GM20000 (cell line): ENCODE measurements around the gene OCIAD2.

Experiments
- DNase-seq: peaks from one replicate; pipeline ENCODE4 v3.0.0; 2012; ENCODE audit warnings: low spot score
- TF ChIP-seq, protein P1 (sequence below): IDR thresholded peaks from 2 replicates; pipeline ENCODE4 v1.5.1; 2012; ENCODE audit warnings: mild to moderate bottlenecking, control low read depth; ENCODE audit errors: extremely low read depth, missing control alignments

Gene OCIAD2, protein sequence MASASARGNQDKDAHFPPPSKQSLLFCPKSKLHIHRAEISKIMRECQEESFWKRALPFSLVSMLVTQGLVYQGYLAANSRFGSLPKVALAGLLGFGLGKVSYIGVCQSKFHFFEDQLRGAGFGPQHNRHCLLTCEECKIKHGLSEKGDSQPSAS

DNA sequence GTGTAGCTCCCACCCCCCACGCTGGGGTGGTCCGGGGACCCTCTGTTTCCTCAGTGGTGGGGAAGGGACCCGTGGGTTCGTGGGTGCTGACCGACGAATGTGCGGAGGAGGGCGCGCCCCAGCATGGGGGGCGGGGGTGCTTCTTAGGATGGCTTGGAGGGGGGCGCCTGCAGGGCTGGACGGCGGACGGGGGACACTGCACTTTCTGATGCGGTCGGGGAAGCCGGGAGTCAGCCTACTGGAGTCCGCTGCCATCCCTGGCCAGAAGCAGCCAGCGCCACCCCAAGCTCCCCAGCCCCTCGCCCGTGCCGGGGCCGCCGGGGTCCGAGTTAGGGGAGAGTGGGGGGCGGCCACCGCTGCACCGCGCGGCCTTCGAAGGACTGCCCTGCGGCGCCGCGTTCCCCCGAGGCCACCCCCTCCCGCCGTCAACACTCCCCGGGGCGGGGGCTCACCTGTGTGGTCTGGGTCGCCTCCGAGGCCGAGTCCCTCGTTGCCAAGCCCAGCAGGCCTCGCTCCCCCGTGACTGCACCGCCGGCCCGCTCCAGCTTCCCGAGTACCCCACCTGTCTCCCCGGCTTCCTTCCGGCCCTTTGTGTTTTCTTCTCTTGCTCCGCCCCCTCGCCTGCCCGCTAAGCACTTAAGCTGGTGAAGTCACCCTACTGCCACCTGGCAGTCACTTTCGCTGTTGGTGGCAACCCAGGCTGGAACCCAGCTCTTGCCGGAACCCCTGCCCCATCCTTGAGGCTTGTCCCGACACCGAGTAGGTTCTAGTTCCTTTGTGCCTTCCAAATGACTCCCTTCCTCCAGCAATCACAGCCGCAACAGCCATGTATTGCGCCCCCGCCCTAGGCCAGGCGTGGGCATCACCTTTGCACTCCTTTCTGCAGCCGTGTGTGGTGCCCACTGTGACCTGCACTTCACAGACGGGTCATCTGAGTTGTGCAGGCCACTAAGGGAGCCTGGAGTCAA, at the start of gene OCIAD2:
Gene OCIAD2, minus strand, starts transcription at position 569 of the 968 bp plus-strand sequence. CDS start 2,225 bp downstream, outside the sequence.
- TF ChIP-seq, protein P1, sequence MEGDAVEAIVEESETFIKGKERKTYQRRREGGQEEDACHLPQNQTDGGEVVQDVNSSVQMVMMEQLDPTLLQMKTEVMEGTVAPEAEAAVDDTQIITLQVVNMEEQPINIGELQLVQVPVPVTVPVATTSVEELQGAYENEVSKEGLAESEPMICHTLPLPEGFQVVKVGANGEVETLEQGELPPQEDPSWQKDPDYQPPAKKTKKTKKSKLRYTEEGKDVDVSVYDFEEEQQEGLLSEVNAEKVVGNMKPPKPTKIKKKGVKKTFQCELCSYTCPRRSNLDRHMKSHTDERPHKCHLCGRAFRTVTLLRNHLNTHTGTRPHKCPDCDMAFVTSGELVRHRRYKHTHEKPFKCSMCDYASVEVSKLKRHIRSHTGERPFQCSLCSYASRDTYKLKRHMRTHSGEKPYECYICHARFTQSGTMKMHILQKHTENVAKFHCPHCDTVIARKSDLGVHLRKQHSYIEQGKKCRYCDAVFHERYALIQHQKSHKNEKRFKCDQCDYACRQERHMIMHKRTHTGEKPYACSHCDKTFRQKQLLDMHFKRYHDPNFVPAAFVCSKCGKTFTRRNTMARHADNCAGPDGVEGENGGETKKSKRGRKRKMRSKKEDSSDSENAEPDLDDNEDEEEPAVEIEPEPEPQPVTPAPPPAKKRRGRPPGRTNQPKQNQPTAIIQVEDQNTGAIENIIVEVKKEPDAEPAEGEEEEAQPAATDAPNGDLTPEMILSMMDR = peak; percentile 3
- peak; percentile 88 for DNase-seq

DNA sequence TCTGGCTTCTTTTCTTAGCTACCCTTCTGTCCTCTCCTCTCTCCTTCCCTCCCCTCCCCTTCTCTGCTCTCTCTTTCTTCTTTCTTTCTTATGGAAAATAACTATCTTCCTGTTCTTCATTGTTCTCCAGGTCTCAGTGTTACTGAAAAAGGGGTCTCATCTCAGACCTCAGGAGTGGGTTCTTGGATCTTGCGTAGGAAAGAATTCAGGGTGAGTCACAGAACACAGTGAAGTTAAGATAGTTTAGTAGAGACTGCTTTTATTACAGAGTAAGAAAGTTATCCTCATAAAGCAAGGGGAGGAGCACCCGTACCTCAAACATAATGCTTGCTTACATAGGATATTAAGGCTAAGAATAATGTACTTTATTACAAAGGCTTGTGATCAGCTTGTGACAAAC, 47.7 kb upstream of the OCIAD2 start:
- TF ChIP-seq, protein P1 = no peak

DNA sequence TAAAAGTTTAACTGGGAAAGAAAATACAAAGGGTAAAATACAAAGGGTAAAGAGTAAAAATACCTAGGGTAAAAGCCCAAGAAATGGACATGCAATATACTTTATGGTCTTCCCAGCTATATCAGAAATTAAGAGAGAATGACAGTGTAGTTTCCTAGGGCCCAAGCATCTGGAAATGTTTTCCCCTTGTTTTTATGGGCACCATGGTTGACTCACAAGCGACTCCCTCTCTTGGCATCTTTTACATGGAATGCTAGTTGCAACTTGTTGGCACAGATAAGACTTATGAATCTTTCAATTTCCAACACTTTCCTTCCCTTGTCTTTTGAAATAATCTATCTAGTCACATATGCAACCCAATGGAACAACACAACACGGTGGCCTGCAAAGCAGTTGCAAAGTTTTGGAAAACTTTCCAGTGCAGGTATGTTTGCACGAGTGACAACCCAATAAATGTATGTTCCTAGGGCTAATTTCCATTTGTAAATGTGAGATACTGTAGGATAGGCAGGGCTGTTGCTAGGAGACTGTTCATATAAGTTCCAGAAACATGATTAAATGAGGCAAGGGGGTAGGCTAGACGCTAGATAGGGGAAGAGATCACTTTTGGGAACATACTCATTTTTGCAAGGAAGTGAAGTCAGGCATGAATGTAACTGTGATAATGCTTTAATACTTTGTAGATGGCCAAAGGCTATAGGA, 43.1 kb upstream of the OCIAD2 start:
- DNase-seq = no peak
- TF ChIP-seq, protein P1 = no peak

More for the DNA sequence above, 47.7 kb upstream of the OCIAD2 start:
- DNase-seq = no peak

DNA sequence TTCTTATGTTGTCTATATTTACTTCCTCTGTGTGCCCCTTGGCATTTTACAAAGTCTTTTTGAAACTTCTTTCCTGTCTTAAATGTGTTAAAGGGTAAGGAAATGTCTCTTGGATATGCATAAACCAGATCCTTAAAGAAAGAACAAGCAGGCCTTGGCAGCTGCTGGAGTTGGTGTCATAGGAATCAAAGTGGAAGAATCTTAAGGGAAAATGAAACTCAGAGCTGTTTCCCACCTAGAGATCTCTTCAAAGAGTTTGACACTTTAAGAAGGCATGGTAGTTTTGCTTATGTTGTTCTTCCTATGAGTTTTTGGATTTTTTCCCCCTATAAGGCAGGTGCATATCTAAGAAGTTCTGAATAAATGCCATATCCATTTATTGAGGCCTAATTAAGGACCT, 42.5 kb upstream of the OCIAD2 start:
- TF ChIP-seq, protein P1 = no peak
- DNase-seq = no peak

DNA sequence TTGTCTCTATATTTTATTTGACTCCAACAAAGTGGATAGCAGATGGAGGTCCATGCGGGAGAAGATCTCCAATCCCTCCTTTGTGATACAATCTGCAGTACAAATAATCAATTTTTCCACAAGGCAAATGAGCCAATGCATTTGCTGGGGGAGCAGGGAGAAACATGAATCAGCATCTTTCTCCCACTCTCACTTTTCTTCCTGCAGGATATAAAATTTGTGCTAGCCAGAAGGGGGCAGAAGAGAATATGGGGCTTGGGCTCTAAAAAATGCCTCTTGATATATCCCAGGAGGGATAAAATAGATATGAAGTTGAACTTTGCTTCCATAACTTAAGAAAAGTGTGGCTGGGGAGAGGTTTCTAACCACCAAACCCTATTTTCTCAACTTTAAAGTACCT, 41.2 kb upstream of the OCIAD2 start:
- TF ChIP-seq, protein P1 = no peak
- no peak for DNase-seq

DNA sequence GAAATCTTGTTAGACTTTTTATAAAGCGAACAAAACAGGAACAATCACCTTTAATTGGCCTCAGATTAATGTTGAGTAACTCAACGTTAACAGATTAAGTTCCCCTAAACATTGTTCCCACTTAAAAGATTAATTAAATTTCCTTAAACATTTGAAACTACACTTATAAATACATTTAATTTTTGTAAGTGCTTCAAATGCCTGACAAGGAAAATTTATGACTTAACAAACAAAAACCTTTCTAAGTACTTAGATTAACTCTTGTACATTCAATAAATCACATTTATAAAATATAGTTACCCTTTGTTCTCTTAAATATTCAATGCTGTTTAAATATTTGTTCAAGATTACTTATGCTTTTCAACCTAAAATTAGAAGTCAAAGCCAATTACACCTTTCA, 39.4 kb upstream of the OCIAD2 start:
- DNase-seq = no peak
- TF ChIP-seq, protein P1 = no peak

DNA sequence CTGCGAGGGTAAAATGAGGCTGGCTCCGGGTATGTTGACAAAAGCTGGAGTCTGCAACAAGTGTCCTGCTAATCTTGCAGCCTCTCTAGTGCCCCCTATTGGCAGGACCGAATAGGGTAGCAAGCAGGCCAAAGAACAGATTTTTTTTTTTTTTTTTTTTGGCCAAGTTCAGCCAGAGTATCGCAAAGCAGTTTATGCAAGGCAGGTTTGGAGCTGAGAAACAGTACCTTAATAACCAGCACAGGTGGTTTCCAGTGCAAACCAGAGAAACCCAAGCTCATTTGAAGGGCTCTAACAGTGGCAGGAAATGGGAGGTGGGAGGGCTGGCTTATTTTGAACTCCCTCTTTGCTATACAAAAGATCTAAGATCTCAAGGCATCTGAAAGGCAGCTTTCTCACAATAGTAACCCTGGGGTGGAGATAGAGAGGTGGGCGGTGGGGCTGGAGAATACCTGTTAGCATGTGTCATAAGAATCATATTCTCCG, 38.2 kb upstream of the OCIAD2 start:
- peak; percentile 34 for DNase-seq
- TF ChIP-seq, protein P1 = peak; percentile 29
